Right atrium auricular region (tissue), 2 donors: ENCODE measurements around the gene FOXR2. TPM values are rescaled to one million over a fixed set of nuclear protein-coding genes. Genes with fewer than 3 reads are reported as not detected.

Experiments used
- DNase-seq: peaks from one replicate; pipeline ENCODE4 v3.0.0-alpha.2; 2019; ENCODE audit warnings: low spot score
- H3K27ac ChIP-seq, 2 donors: fragments of 200-600 bp; sonication (generic); 1 replicate in 1 of 2; 2 replicates in 1 of 2; pipeline ENCODE4 v1.5.1; 2016 to 2019
- H3K27me3 ChIP-seq, 2 donors: fragments of 200-600 bp; sonication (generic); one replicate each; pipeline versions ENCODE4 v1.5.1 to v1.6.0; 2017 to 2019
- H3K36me3 ChIP-seq: fragments of 200-600 bp; sonication (generic); one replicate; pipeline ENCODE4 v1.5.1; 2016
- H3K4me1 ChIP-seq, 2 donors: fragments of 200-600 bp; sonication (generic); one replicate each; pipeline versions ENCODE4 v1.5.1 to v1.6.0; 2017 to 2019
- H3K4me3 ChIP-seq, 2 donors: fragments of 200-600 bp; sonication (generic); 1 replicate in 1 of 2; 2 replicates in 1 of 2; pipeline ENCODE4 v1.5.1; 2017 to 2019; ENCODE audit warnings: mild to moderate bottlenecking in 1 of 2, moderate library complexity in 1 of 2
- H3K9me3 ChIP-seq, 2 donors: fragments of 200-600 bp; sonication (generic); one replicate each; pipeline ENCODE4 v1.5.1; 2019
- CTCF ChIP-seq, 2 donors: fragments of 200-600 bp; sonication (generic); IDR thresholded peaks; one replicate each; pipeline ENCODE4 v1.5.1; 2019; ENCODE audit warnings: antibody characterized with exemption in 2 of 2
- total RNA-seq, 2 donors: library from RNA; depleted of rRNA; stranded (reverse); fragments of >200 nt; gene quantifications; one replicate each; pipeline ENCODE4 v1.1.0, GENCODE V29; 2016

The FOXR2 gene
- total RNA-seq, 2 donors from 2014 or later: not detected

GRCh38 chrX:55598333-55598732 lies 24.9 kb upstream of the FOXR2 start:
- no peak for DNase-seq
- H3K36me3 ChIP-seq: no peaks in the 10 kb centered on the region
- no peaks in the 10 kb centered on the region for H3K9me3 ChIP-seq
- H3K27me3 ChIP-seq: no peaks in the 10 kb centered on the region
- H3K4me3 ChIP-seq: no peak overlapping the region
- no peak overlapping the region for H3K27ac ChIP-seq
- no peaks in the 10 kb centered on the region for H3K4me1 ChIP-seq
- no peak for TF ChIP-seq CTCF (IDR thresholded peaks at IDR 0.05)

GRCh38 chrX:55619547-55619946 lies 3.7 kb upstream of the FOXR2 start:
- Histone ChIP-seq H3K27me3 (no peaks in the 10 kb centered on the region), H3K9me3 (no peaks in the 10 kb centered on the region), H3K27ac (no peak overlapping the region), H3K36me3 (no peaks in the 10 kb centered on the region), H3K4me3 (no peak overlapping the region), H3K4me1 (no peaks in the 10 kb centered on the region)
- DNase-seq: no peak
- no peak for TF ChIP-seq CTCF (IDR thresholded peaks at IDR 0.05)

GRCh38 chrX:55624403-55624802 lies 1.2 kb downstream of the FOXR2 start:
- Histone ChIP-seq H3K27ac (no peak overlapping the region), H3K4me1 (no peaks in the 10 kb centered on the region), H3K4me3 (no peak overlapping the region), H3K9me3 (no peaks in the 10 kb centered on the region), H3K36me3 (no peaks in the 10 kb centered on the region), H3K27me3 (no peaks in the 10 kb centered on the region)
- no peak for TF ChIP-seq CTCF (IDR thresholded peaks at IDR 0.05)
- DNase-seq: no peak

GRCh38 chrX:55636109-55636508 lies 12.9 kb downstream of the FOXR2 start:
- Histone ChIP-seq H3K27me3 (no peaks in the 10 kb centered on the region), H3K4me3 (no peak overlapping the region), H3K36me3 (no peaks in the 10 kb centered on the region), H3K27ac (no peak overlapping the region), H3K9me3 (no peaks in the 10 kb centered on the region), H3K4me1 (no peaks in the 10 kb centered on the region)
- no peak for DNase-seq
- TF ChIP-seq CTCF (IDR thresholded peaks at IDR 0.05): no peak

- DNase-seq: no peak
- no peak for TF ChIP-seq CTCF (IDR thresholded peaks at IDR 0.05)
- Histone ChIP-seq H3K27ac (no peak overlapping the region), H3K36me3 (no peaks in the 10 kb centered on the region), H3K9me3 (no peaks in the 10 kb centered on the region), H3K4me1 (no peaks in the 10 kb centered on the region), H3K27me3 (no peaks in the 10 kb centered on the region), H3K4me3 (no peak overlapping the region)
Measured at GRCh38 chrX:55638933-55639332, 15.7 kb downstream of the FOXR2 start.

GRCh38 chrX:55640854-55641253 lies 17.7 kb downstream of the FOXR2 start:
- H3K4me3 ChIP-seq: no peak overlapping the region
- H3K9me3 ChIP-seq: no peaks in the 10 kb centered on the region
- TF ChIP-seq CTCF (IDR thresholded peaks at IDR 0.05): no peak
- no peaks in the 10 kb centered on the region for H3K4me1 ChIP-seq
- no peak overlapping the region for H3K27ac ChIP-seq
- no peaks in the 10 kb centered on the region for H3K36me3 ChIP-seq
- H3K27me3 ChIP-seq: no peaks in the 10 kb centered on the region
- DNase-seq: no peak
